HG03342 (cell line): ENCODE data around the gene PATJ.
"Not testable (repeated sequence)": the region's sequence is repeated elsewhere in the genome, so short reads cannot be mapped to it uniquely, and the experiment has no call there.

ENCODE experiments used
- ATAC-seq: cut with Tn5 transposase; IDR thresholded peaks from one replicate; pipeline ENCODE4 v1.9.1; 2021; ENCODE audit warnings: mild to moderate bottlenecking, moderate library complexity; ENCODE audit not compliant: unreplicated experiment

PATJ gene

GRCh38 chr1:61935516-61935915 lies 193.2 kb downstream of the PATJ start:
- ATAC-seq, result no peak

GRCh38 chr1:61936839-61937238 lies 194.6 kb downstream of the PATJ start:
- ATAC-seq, result no peak

- no peak for ATAC-seq
Observed at GRCh38 chr1:61941794-61942193, 199.5 kb downstream of the PATJ start.

GRCh38 chr1:61942856-61943255 lies 200.6 kb downstream of the PATJ start:
- no peak for ATAC-seq

GRCh38 chr1:61948685-61949084 lies 206.4 kb downstream of the PATJ start:
- not testable (repeated sequence) for ATAC-seq

DNA sequence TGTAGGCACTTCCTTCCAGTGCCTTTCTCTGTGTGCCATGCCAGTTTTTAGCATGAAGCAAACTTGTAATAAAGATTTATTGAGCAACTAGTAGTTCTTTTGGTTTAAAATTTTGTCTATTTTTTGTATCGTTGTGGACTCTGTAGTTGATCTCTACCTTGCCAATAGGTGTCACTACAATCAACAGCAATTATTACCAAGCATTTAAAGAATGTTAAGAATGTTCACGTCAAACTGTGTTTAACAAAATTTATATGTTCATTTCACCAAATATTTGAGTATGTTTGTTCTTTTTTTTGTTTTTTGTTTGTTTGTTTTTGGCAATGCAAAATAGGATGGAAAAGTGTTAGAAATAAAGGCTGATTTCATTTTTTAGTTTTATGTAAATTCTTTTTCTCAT lies 208.1 kb downstream of the PATJ start:
- no peak for ATAC-seq

DNA sequence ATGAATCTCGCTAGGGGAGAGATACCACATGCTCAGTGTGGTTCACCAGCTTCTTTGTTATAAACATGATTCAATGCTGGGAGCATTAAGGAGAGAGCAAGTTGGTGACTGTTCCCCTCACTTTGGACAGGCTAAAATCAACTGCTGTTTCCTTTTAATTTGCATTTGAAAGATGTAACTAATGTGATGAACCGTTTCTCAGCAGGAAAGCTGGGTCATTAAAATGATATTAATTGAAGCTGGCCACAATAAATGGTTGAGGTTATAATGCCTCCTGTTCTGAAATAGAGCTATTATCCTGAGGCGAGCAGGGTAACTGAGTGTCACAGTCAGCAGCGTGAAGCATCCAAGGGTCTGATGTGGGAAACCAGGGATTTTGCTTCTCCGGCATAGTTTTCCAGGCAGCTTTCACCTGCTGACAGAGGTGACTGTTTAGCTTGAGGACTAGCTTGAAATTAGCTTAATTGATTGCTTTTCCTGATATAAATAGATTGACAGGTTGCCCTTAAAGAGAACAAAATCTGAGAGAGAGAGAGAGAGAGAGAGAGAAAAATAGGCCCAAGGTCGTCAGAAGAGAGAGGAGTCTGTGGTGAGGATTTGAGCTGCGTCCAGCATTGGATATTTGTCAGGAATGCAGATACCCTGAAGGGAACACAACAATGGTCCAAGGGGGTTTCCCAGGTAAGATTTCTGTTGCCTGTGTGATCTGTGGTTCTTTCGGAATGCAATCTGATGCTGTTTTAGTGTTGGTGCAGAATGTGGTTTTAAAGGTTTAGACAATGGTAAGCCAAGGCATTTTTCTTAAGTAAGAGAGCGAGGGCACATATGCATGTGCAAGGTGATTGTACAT lies 209.7 kb downstream of the PATJ start:
- no peak for ATAC-seq

DNA sequence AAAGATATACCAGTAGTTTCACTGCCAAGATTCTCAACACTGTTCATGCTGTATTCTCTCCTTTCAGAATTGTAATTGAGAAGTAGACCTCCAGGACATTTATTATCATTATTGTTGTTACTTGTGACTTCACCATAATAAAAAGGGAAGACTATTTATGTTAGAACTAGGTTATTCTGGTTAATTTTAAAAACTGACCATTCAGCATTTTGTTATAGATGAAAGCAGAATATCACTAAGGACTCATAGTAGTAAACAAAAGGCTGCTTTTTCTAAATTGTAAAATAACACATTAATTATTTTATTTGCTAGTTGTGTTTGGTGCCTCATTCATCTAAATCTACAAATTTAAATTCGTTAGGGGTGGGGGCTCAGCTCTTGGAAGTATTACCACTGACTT lies 210.4 kb downstream of the PATJ start:
- no peak for ATAC-seq

DNA sequence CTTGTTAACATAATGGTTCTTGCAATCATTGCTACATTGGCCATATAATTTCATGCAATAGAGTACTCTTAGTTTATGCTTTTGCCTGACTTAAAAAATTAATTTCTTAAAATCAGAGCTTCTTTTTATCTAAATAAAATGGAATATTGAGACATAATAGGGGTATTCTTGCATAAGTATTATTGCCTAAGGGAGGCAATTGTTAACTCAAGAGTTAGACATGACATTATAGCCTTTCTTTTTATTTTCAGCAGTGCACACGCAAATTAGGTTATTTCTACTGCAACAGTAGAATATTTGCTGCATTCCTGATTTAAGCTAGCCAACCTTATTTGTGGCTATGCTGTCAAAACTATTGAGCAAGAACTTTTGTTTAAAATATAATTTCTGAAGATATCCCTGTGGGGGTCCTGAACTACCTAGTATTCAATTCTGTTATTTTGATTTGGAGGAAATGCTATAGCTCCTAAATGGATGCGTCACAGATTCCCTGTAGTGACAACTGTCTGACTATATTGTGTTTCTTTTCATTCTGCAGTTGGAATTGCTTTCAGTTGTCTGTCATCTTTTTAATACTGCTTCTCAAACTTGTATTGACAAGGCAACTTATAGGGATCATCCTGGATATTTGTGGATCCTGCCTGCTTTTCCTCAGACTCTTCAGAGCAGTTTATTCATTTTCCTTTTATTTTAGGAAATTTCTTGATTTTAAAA lies 211.0 kb downstream of the PATJ start:
- no peak for ATAC-seq

- ATAC-seq, result no peak
Observed at GRCh38 chr1:61953790-61954150, 211.5 kb downstream of the PATJ start.

DNA sequence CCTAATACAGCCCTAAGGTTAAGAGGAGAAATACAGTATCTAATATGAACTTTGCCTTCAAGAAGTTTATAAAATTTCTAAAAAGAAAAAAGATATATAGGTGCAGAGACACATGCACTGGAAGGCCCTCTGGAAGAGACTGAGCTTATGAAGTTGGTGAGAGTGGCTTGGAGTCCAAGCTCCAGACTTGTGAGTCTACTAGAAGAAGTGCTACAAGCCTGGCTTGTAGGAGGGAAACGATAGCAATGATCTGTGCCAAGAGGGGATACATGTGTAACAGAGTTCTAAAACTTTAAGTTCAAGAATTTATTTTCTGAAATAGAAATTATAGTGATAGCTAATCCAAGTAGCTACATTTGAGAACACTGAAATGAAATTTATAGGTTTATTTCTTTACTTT lies 213.0 kb downstream of the PATJ start:
- ATAC-seq, result no peak

DNA sequence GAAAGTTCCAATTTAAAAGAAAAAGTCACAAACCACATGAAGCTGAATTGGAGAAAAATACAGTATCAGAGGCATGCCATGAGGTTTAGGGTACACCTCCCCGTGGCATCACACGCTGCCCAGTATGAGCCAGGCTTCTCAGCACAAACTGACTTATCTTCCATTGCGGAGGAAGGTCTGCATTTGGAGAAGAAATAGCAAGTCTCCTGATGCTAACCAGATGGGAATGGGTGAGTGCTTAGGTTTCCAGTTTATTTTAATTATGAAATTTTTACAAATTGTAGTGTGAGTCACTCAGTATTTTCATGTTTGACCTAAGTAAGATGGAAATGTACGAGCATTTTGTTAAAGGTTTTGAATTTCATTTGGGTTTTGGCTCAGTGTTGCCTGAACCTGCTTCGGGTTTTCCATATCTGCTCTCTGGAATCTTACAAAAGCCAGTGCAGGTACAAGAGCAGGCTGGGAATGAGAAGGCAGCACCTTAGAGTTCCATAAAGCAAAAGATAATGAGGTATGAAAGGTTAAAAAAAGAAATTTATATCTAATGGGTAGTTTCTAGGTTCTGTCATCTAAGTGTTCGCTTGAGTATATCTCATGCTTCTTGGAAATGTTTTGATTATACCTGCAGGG lies 213.9 kb downstream of the PATJ start:
- no peak for ATAC-seq

- ATAC-seq, result no peak
Observed at GRCh38 chr1:61956784-61957183, 214.5 kb downstream of the PATJ start.

DNA sequence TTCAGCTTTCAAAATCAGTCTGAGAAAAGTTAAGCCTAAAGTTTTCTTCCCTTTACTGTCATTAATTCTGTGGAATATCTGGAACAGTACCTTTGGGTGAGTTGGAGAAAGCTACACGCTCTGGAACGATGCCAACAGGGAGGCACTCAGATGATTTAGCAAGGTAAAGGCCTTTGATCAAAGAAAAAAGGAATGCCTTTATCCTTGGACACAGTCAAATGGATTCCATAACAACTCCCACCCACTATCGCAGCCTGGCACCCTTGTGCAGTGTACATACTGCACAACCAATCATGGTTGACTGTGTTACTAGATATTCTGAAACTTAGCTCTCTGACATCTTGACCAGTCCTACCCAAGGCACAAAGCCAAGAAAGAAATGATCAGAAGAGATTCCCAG lies 218.7 kb downstream of the PATJ start:
- no peak for ATAC-seq

DNA sequence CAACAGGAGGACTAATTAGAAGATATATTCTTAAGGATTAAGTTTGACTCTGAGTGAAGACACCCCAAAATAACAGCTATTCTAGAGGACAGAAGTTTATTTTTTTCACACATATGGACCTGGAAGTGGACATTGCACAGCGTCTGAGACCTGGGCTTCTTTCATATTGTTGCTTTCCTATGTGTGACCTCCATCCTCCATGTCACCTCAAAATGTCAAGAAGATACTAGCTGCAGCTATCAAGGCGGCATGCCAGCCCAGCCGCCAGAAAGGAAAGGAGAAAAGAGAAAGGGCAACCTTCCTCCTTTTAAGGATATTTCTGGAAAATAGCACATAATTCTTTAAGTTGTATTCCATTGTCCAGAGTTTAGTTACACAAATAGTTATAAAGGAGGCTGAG lies 220.4 kb downstream of the PATJ start:
- no peak for ATAC-seq

- ATAC-seq, result not testable (repeated sequence)
Observed at GRCh38 chr1:61966450-61967225, 224.4 kb downstream of the PATJ start.

DNA sequence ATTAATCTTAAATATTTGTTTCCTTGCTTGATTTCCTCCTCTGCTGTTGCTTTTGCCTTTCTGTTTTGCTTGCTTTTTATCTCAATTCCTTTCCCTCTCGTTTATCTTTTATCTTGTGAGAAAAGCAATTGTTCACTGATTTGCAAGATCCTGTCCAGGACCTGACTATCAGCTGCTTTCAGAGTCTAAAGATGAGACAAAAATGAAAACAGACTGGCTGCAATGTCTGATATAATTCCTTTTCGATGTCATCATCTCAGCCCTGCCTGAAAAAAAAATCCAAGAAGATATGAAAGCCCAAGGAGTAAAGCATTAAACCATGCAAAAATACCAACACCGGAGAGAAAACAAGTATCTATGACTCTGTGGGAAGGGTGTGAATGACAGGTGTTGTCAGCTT lies 225.5 kb downstream of the PATJ start:
- ATAC-seq, result no peak

DNA sequence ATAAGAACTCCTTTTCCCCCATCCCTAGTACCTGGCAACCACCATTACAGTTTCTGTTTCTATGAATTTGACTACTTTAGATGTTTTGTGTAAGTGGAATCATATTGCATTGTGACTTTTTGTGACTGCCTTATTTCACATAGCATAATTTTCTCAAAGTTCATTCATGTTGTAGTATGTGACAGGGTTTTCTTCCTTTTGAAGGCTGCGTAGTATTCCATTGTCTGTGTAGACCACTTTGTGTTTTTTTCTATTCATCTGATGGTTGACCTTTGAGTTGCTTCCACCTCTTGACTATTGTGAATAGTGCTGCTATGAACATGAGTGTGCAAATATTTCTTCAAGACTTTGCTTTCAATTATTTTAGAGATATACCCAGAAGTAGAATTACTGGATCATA lies 226.6 kb downstream of the PATJ start:
- ATAC-seq, result no peak

DNA sequence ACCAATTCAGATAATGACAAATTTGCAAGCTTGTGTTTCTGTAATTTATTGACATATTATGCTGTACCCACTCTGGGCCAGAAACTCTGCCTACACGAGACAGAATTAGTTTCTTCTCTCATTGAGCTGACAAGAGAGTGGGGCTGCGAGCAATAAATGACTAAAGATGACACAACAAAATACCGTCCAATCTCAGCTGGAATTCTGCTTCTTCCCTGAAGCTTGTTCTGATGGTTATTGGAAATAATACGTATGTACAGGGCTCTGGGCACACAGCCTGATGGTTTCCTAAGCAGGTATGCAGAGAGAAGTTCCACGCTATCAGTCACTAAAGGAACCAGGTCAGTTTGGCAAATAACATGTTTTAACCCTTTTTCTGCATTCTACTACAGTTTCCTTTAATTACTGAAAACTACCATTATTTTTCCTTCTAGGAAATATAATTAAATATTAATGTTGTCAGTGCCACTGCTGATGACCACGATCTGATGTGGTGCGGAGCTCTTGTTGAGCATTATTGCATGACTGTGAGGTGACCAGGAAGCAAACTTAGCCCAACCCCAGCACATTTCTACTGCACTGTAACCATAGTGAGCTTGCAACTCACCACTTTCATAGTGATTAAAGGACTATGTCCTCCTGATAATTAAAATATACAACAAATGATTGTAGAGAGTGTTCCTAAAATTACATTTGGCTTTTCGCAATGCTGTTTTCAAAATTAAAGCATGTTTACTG lies 231.0 kb downstream of the PATJ start:
- ATAC-seq, result no peak

DNA sequence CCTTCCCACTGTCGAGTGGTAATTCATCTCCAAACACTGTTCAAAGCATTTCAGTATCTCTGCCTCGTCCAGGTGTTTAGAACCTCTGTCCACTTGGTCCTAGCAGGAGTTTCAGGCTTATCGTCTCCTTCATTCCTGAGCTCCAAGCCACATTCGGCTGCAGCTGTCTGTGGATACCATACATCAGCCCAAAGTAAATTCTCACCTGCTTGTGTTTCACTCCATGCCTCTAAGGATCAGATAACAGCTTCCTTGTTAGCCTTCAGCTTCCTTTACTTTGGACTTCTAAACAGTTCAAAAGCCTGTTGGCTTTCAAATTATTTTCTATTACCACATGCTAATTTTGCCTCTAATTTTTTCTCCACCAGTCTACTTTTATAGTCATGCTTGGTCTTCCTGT lies 233.4 kb downstream of the PATJ start:
- no peak for ATAC-seq

DNA sequence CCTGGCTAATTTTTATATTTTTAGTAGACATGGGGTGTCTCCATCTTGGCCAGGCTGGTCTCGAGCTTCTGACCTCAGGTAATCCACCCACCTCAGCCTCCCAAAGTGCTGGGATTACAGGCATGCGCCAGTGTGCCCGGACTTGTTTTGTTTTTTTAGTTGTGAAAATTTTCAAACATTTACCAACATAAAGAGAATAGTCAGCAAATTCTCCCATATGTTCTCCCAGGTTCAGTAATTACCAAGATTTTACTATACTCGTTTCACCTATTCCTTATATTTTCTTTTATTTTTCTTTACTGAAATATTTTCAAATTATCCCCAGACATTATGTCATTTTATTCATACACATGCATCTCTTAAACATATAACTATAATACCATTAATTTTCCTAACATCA lies 234.3 kb downstream of the PATJ start:
- no peak for ATAC-seq
